ENCODE results near the gene CELSR1.

CELSR1 gene

GRCh38 chr22:46531581-46532175 lies 5.7 kb downstream of the CELSR1 start:
- no peaks in the 10 kb centered on the region for H3K4me1 ChIP-seq (ENCODE audit: control insufficient read depth, insufficient read depth, low read length)
- no peaks in the 10 kb centered on the region for H3K36me3 ChIP-seq (ENCODE audit: control insufficient read depth, insufficient read depth, low read length)
- H3K27ac ChIP-seq (ENCODE audit: low read depth, low read length), result no peak overlapping the region
- peaks cover 6% of the 10 kb centered on the region for H3K27me3 ChIP-seq (ENCODE audit: control insufficient read depth, insufficient read depth, low read length)
- H3K4me3 ChIP-seq (ENCODE audit: low read length), result no peak overlapping the region
- H3K9ac ChIP-seq (ENCODE audit: low read length), result no peak overlapping the region

- Histone ChIP-seq H3K4me3 (ENCODE audit: low read length) (no peak overlapping the region), H3K36me3 (ENCODE audit: control insufficient read depth, insufficient read depth, low read length) (no peaks in the 10 kb centered on the region), H3K27me3 (ENCODE audit: control insufficient read depth, insufficient read depth, low read length) (peaks cover 6% of the 10 kb centered on the region), H3K9ac (ENCODE audit: low read length) (no peak overlapping the region), H3K27ac (ENCODE audit: low read depth, low read length) (no peak overlapping the region), H3K4me1 (ENCODE audit: control insufficient read depth, insufficient read depth, low read length) (no peaks in the 10 kb centered on the region)
Measured at GRCh38 chr22:46528121-46528610, 9.3 kb downstream of the CELSR1 start.

GRCh38 chr22:46526244-46526839 lies 11.1 kb downstream of the CELSR1 start:
- H3K27me3 ChIP-seq (ENCODE audit: control insufficient read depth, insufficient read depth, low read length), result peaks cover 6% of the 10 kb centered on the region
- H3K9ac ChIP-seq (ENCODE audit: low read length), result no peak overlapping the region
- H3K4me1 ChIP-seq (ENCODE audit: control insufficient read depth, insufficient read depth, low read length), result no peaks in the 10 kb centered on the region
- H3K4me3 ChIP-seq (ENCODE audit: low read length), result no peak overlapping the region
- H3K36me3 ChIP-seq (ENCODE audit: control insufficient read depth, insufficient read depth, low read length), result no peaks in the 10 kb centered on the region
- no peak overlapping the region for H3K27ac ChIP-seq (ENCODE audit: low read depth, low read length)

GRCh38 chr22:46525389-46526243 lies 11.8 kb downstream of the CELSR1 start:
- Histone ChIP-seq H3K27ac (ENCODE audit: low read depth, low read length) (no peak overlapping the region), H3K4me1 (ENCODE audit: control insufficient read depth, insufficient read depth, low read length) (no peaks in the 10 kb centered on the region)

GRCh38 chr22:46524203-46524740 lies 13.1 kb downstream of the CELSR1 start:
- H3K4me3 ChIP-seq (ENCODE audit: low read length), result no peak overlapping the region
- H3K4me1 ChIP-seq (ENCODE audit: control insufficient read depth, insufficient read depth, low read length), result no peaks in the 10 kb centered on the region
- H3K9ac ChIP-seq (ENCODE audit: low read length), result no peak overlapping the region
- H3K27me3 ChIP-seq (ENCODE audit: control insufficient read depth, insufficient read depth, low read length), result peaks cover 6% of the 10 kb centered on the region
- H3K36me3 ChIP-seq (ENCODE audit: control insufficient read depth, insufficient read depth, low read length), result no peaks in the 10 kb centered on the region
- H3K27ac ChIP-seq (ENCODE audit: low read depth, low read length), result no peak overlapping the region

More at GRCh38 chr22:46525389-46526243, 11.8 kb downstream of the CELSR1 start:
- no peak overlapping the region for H3K9ac ChIP-seq (ENCODE audit: low read length)
- H3K4me3 ChIP-seq (ENCODE audit: low read length), result no peak overlapping the region
- peaks cover 6% of the 10 kb centered on the region for H3K27me3 ChIP-seq (ENCODE audit: control insufficient read depth, insufficient read depth, low read length)
- H3K36me3 ChIP-seq (ENCODE audit: control insufficient read depth, insufficient read depth, low read length), result no peaks in the 10 kb centered on the region

- Histone ChIP-seq H3K9ac (ENCODE audit: low read length) (no peak overlapping the region), H3K27ac (ENCODE audit: low read depth, low read length) (no peak overlapping the region), H3K4me1 (ENCODE audit: control insufficient read depth, insufficient read depth, low read length) (no peaks in the 10 kb centered on the region), H3K27me3 (ENCODE audit: control insufficient read depth, insufficient read depth, low read length) (peaks cover 6% of the 10 kb centered on the region), H3K36me3 (ENCODE audit: control insufficient read depth, insufficient read depth, low read length) (no peaks in the 10 kb centered on the region), H3K4me3 (ENCODE audit: low read length) (no peak overlapping the region)
Measured at GRCh38 chr22:46522797-46523196, 14.6 kb downstream of the CELSR1 start.

- no peaks in the 10 kb centered on the region for H3K4me1 ChIP-seq (ENCODE audit: control insufficient read depth, insufficient read depth, low read length)
- H3K27me3 ChIP-seq (ENCODE audit: control insufficient read depth, insufficient read depth, low read length), result peaks cover 6% of the 10 kb centered on the region
- H3K36me3 ChIP-seq (ENCODE audit: control insufficient read depth, insufficient read depth, low read length), result no peaks in the 10 kb centered on the region
- H3K4me3 ChIP-seq (ENCODE audit: low read length), result no peak overlapping the region
- H3K9ac ChIP-seq (ENCODE audit: low read length), result no peak overlapping the region
- H3K27ac ChIP-seq (ENCODE audit: low read depth, low read length), result no peak overlapping the region
Measured at GRCh38 chr22:46521994-46522393, 15.4 kb downstream of the CELSR1 start.

GRCh38 chr22:46520880-46521279 lies 16.5 kb downstream of the CELSR1 start:
- Histone ChIP-seq H3K27ac (ENCODE audit: low read depth, low read length) (no peak overlapping the region), H3K36me3 (ENCODE audit: control insufficient read depth, insufficient read depth, low read length) (no peaks in the 10 kb centered on the region), H3K4me3 (ENCODE audit: low read length) (no peak overlapping the region), H3K27me3 (ENCODE audit: control insufficient read depth, insufficient read depth, low read length) (no peaks in the 10 kb centered on the region), H3K4me1 (ENCODE audit: control insufficient read depth, insufficient read depth, low read length) (no peaks in the 10 kb centered on the region), H3K9ac (ENCODE audit: low read length) (no peak overlapping the region)

GRCh38 chr22:46519377-46519776 lies 18.0 kb downstream of the CELSR1 start:
- Histone ChIP-seq H3K9ac (ENCODE audit: low read length) (no peak overlapping the region), H3K36me3 (ENCODE audit: control insufficient read depth, insufficient read depth, low read length) (no peaks in the 10 kb centered on the region), H3K27me3 (ENCODE audit: control insufficient read depth, insufficient read depth, low read length) (no peaks in the 10 kb centered on the region), H3K27ac (ENCODE audit: low read depth, low read length) (no peak overlapping the region), H3K4me1 (ENCODE audit: control insufficient read depth, insufficient read depth, low read length) (no peaks in the 10 kb centered on the region), H3K4me3 (ENCODE audit: low read length) (no peak overlapping the region)

- H3K4me3 ChIP-seq (ENCODE audit: low read length), result no peak overlapping the region
- no peak overlapping the region for H3K27ac ChIP-seq (ENCODE audit: low read depth, low read length)
Measured at GRCh38 chr22:46518542-46519325, 18.7 kb downstream of the CELSR1 start.

GRCh38 chr22:46518038-46518437 lies 19.4 kb downstream of the CELSR1 start:
- H3K4me1 ChIP-seq (ENCODE audit: control insufficient read depth, insufficient read depth, low read length), result no peaks in the 10 kb centered on the region
- no peaks in the 10 kb centered on the region for H3K27me3 ChIP-seq (ENCODE audit: control insufficient read depth, insufficient read depth, low read length)
- H3K4me3 ChIP-seq (ENCODE audit: low read length), result no peak overlapping the region
- no peak overlapping the region for H3K27ac ChIP-seq (ENCODE audit: low read depth, low read length)
- no peak overlapping the region for H3K9ac ChIP-seq (ENCODE audit: low read length)
- H3K36me3 ChIP-seq (ENCODE audit: control insufficient read depth, insufficient read depth, low read length), result no peaks in the 10 kb centered on the region

More at GRCh38 chr22:46518542-46519325, 18.7 kb downstream of the CELSR1 start:
- Histone ChIP-seq H3K9ac (ENCODE audit: low read length) (no peak overlapping the region), H3K27me3 (ENCODE audit: control insufficient read depth, insufficient read depth, low read length) (no peaks in the 10 kb centered on the region), H3K4me1 (ENCODE audit: control insufficient read depth, insufficient read depth, low read length) (no peaks in the 10 kb centered on the region), H3K36me3 (ENCODE audit: control insufficient read depth, insufficient read depth, low read length) (no peaks in the 10 kb centered on the region)

Measured in rectal smooth muscle tissue (tissue), 1 donor.